ENCODE data around the gene GALNT17.

The GALNT17 gene

DNA sequence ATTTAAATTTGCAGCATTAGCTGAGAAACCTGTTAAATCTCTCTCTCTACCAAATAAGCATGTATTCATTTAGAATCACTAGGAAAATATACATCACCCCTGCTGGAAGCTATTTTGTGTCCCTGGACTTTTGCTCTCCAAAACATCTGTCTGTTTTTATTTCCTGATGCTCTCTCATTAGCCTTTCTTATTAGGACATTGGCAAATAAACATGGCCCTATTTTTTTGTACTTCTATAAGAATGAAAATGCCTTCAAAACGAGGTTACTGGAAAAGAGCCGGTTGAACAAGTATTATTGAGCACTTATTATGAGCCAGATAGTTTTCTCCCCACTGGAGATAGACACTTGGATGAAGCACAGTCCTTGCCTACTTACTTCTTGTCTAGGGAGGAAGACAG is 206.9 kb downstream of the GALNT17 start:
- no peak for DNase-seq
- in situ Hi-C loops (cut with HindIII; ENCODE audit: low pct_ligation_motif_present, low sequenced_read_pairs): no loop called here
- no peak overlapping the region for H3K4me3 ChIP-seq (ENCODE audit: low read depth, low read length)
- H3K36me3 ChIP-seq (replicated peaks): no peaks in the 10 kb centered on the region
- TF ChIP-seq, protein P1, sequence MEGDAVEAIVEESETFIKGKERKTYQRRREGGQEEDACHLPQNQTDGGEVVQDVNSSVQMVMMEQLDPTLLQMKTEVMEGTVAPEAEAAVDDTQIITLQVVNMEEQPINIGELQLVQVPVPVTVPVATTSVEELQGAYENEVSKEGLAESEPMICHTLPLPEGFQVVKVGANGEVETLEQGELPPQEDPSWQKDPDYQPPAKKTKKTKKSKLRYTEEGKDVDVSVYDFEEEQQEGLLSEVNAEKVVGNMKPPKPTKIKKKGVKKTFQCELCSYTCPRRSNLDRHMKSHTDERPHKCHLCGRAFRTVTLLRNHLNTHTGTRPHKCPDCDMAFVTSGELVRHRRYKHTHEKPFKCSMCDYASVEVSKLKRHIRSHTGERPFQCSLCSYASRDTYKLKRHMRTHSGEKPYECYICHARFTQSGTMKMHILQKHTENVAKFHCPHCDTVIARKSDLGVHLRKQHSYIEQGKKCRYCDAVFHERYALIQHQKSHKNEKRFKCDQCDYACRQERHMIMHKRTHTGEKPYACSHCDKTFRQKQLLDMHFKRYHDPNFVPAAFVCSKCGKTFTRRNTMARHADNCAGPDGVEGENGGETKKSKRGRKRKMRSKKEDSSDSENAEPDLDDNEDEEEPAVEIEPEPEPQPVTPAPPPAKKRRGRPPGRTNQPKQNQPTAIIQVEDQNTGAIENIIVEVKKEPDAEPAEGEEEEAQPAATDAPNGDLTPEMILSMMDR (IDR thresholded peaks at IDR 0.05; ENCODE audit: low read depth, low read length, missing control alignments): no peak
- no peak overlapping the region for H3K27ac ChIP-seq
- no peaks in the 10 kb centered on the region for H3K27me3 ChIP-seq (replicated peaks)

DNA sequence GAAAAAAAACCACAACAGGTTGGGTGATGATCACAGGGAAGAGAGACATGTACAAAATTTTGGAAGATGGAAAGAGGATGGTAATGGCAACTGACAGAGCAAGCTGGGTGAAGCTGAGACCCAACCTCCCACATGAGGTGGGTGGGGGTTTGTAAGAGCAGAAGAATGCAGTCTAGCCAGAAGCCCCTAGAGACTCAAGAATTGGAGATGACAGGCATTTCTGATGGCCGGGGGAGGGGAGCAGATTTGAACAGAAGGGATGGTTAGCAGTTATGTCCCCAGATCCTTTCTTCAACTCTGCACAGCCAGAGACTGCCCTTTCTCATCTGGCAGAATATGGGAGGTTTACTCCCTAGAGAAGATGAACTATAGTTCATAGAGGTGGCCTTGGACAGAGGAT is 208.0 kb downstream of the GALNT17 start:
- no peak overlapping the region for H3K4me3 ChIP-seq (ENCODE audit: low read depth, low read length)
- TF ChIP-seq, protein P1 (IDR thresholded peaks at IDR 0.05; ENCODE audit: low read depth, low read length, missing control alignments): no peak
- in situ Hi-C loops (cut with HindIII; ENCODE audit: low pct_ligation_motif_present, low sequenced_read_pairs): no loop called here
- H3K36me3 ChIP-seq (replicated peaks): no peaks in the 10 kb centered on the region
- H3K27ac ChIP-seq: no peak overlapping the region
- DNase-seq: no peak
- H3K27me3 ChIP-seq (replicated peaks): no peaks in the 10 kb centered on the region

DNA sequence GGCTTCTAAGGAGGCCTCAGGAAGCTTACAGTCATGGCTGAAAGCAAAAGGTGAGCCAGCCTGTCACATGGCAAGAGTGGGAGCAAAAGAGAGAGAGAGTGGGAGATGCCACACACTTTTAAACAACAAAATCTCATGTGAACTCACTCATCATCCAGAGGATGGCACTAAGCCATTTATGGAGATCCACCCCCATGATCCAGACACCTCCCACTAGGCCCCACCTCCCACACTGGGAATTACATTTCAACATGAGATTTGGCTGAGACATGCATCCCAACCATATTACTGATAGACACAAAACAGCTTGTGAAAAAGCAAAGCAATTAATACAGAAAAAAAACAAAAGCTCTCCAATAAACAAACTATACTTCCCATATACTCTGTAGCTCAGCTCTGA is 210.3 kb downstream of the GALNT17 start:
- Histone ChIP-seq H3K27me3 (replicated peaks) (no peaks in the 10 kb centered on the region), H3K4me3 (ENCODE audit: low read depth, low read length) (no peak overlapping the region), H3K27ac (no peak overlapping the region), H3K36me3 (replicated peaks) (no peaks in the 10 kb centered on the region)
- DNase-seq: no peak
- TF ChIP-seq, protein P1 (IDR thresholded peaks at IDR 0.05; ENCODE audit: low read depth, low read length, missing control alignments): no peak
- in situ Hi-C loops (cut with HindIII; ENCODE audit: low pct_ligation_motif_present, low sequenced_read_pairs): no loop called here

DNA sequence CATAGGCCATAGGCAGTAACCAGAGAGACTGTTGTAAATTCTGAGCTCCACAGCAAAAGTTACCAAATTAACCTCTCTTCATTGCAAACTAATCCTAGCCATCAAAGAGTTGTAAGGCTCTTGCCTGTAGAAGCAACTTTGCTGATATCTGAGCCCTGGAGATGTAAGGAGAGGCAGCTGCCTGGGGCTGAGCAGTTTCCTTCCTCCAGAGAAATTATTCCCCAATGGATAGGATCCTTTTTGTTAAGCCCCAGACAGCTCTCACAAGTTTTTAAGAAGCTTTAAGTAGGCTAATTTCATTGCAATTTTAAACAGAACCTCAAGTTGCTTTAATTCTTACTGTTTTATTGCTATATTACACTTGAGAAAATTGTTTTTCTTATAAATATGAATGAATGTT is 211.1 kb downstream of the GALNT17 start:
- Histone ChIP-seq H3K36me3 (replicated peaks) (no peaks in the 10 kb centered on the region), H3K27ac (no peak overlapping the region), H3K4me3 (ENCODE audit: low read depth, low read length) (no peak overlapping the region), H3K27me3 (replicated peaks) (no peaks in the 10 kb centered on the region)
- in situ Hi-C loops (cut with HindIII; ENCODE audit: low pct_ligation_motif_present, low sequenced_read_pairs): no loop called here
- no peak for DNase-seq
- TF ChIP-seq, protein P1 (IDR thresholded peaks at IDR 0.05; ENCODE audit: low read depth, low read length, missing control alignments): no peak

DNA sequence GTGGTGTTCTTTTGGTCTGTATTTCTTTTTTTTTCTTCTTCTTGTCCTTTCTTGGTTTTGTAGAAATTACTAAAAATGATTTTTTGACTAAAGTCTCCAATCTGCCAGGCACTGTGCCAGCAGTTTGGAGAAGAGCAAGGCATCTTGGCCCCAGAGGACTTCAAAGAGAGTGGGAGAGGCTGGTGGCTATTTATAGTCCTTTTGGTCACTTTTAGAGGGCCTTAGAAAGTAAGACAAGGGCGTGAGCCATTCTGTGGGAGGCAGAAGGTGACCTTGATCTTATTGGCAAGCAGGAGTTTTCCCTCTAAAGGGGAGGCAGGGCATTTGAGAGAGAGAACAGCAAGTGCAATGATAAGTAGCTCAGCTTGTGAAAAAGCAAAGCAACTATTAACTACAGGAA is 211.9 kb downstream of the GALNT17 start:
- TF ChIP-seq, protein P1 (IDR thresholded peaks at IDR 0.05; ENCODE audit: low read depth, low read length, missing control alignments): no peak
- H3K36me3 ChIP-seq (replicated peaks): no peaks in the 10 kb centered on the region
- DNase-seq: no peak
- no peaks in the 10 kb centered on the region for H3K27me3 ChIP-seq (replicated peaks)
- in situ Hi-C loops (cut with HindIII; ENCODE audit: low pct_ligation_motif_present, low sequenced_read_pairs): no loop called here
- H3K4me3 ChIP-seq (ENCODE audit: low read depth, low read length): no peak overlapping the region
- no peak overlapping the region for H3K27ac ChIP-seq

DNA sequence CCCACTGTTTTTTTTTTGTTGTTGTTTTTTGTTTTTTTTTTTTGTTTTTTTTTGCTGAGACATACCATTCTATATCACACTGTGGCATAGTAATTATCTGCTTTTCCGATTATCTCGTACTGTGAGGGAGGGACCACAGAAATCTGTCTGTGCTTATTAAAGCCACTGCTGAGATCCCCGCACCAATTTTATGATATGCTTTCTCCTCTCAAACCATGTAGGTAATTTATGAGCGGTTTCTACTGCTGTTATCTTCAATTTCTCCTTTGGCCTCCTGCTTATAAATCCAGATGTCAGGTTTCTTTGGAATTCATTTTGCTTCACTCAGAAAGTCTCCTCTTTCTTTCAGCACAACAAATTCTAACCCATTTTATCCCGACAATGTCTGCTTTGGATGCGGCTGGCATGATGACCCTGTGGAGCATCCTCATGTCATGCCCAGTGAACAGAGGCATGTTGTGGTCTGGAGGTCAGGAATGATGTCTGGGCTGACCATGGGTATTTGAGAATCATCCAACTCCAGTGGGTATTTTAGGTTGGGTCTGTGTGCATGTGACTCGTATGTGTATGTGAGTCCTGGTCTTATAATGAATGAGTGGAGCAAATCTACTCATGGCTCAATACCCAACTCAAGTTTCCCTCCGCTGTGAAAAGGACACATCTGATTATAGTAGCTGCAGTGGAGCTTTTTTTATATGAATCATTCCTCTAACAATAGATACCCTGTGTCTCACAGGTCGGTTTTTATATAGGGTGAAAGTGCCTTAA is 213.4 kb downstream of the GALNT17 start:
- TF ChIP-seq, protein P1 (IDR thresholded peaks at IDR 0.05; ENCODE audit: low read depth, low read length, missing control alignments): no peak
- H3K36me3 ChIP-seq (replicated peaks): no peaks in the 10 kb centered on the region
- in situ Hi-C loops (cut with HindIII; ENCODE audit: low pct_ligation_motif_present, low sequenced_read_pairs): no loop called here
- DNase-seq: no peak
- no peaks in the 10 kb centered on the region for H3K27me3 ChIP-seq (replicated peaks)
- H3K4me3 ChIP-seq (ENCODE audit: low read depth, low read length): no peak overlapping the region
- H3K27ac ChIP-seq: no peak overlapping the region
